DMS53 (cell line): ENCODE measurements around the gene TAOK1.
A peak's percentile ranks its signal among the peaks of the same experiment; 100 is the strongest.

Source experiments
- DNase-seq: peaks from one replicate; lab custom pipeline; 2025; lab: John Stamatoyannopoulos, UW

TAOK1 gene

DNA sequence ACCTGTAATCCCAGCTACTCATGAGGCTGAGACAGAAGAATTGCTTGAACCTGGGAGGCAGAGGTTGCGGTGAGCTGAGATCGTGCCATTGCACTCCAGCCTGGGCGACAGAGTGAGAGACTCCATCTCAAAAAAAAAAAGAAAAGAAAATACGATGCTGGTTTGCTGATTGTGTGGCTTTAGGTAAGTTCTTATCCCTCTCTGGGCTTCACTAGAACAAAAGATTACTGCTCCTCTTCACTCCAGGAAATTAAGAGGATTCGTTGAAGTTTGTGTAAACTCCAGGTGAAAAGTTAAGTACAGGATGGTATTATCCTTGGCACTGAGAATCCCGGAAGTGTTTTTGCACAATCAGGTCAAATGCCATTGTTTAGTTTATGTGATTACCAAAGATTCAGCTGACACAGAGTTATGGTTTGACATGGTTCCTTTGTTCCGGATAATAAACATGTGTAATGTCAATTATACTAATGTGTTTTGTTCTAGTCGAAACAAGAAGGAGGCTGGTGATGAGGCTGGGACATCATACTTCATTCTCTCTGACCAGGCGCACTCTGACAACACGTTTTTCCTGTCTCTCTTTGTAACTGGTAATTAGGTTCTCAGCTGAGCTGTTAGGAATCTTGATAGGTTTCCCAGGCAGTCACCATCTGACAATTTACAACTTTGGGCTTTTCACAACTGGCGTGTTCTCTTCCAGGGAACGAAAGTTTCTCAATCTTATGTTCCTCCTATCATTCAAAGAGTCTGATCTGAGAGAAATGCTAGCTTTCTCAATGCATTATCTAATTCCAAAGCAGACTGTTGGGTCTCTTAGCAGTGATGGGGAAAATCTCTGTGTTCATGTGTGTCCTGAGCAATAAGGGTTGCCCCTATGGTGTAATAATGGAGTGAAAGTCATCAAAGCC lies 10.8 kb upstream of the TAOK1 start:
- DNase-seq = peak; percentile 49

DNA sequence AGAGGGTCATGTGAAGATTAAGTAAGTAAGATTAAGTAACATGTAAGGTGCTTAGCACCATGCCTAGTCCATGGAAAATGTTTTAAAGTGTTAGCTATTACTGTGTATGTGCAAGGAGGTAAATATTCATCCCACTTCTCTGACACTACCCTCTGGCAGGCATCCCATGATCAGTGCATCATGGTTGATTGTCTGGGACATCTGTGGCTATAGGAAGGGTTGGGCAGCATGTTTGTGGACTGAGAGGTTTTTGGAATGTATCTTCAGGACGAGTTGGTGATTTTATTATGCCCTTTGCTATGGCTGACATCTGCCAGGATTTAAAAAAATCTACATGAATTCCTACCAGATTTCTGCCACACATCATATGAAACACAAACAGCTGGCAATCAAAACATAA lies 6.5 kb upstream of the TAOK1 start:
- DNase-seq = no peak

DNA sequence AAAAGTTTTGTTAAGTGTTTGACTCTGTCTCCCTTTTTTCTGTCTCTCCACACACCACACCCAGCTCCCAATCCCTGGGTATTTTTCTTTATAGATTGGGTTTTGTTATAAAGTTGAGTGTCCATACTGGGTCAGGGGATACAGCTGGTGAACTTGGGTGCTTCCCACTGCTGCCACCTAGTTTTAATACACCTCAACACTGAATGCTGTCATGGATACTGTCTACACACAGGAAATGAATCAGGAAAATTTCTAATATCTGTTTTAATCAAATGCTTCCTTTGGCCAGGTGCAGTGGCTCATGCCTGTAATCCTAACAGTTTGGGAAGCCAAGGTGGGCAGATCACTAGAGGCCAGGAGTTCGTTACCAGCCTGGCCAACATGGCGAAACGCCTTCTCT lies 5.3 kb upstream of the TAOK1 start:
- peak; percentile 46 for DNase-seq

DNA sequence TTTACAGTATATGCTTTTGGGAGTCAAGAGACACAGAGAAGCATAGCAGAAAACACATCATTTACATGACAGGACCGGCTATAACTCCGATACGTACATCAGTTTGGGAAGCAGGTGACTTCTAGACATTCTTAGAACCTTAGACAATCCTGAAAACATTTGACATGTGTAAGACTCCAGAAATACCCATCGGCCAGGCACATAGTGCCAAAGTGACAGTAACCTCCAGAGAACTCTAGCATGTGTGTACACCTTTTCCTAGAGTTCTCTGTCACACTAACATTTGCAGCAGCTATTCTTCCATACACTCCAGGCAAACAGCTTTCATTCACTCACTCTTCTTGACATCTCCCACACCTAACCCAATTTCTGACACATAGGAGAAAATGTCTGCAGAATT lies 3.4 kb upstream of the TAOK1 start:
- DNase-seq = no peak

DNA sequence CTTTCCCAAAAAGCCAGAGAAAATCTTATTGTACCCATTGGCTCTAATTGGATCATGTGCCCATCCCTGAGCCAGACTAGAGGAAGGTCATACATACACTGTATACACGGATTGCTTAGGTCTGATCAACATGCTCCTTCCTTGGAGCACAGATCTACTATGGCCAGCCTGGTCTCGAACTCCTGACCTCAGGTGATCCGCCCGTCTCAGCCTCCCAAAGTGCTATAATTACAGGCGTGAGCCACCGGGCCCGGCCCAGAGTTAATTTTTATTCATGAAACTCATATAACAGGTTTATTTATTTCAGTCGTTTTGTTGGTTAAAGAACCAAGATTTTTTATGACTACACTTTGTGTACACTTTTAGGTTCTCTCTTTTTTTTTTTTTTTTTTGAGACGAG lies 1.2 kb upstream of the TAOK1 start:
- DNase-seq = no peak

DNA sequence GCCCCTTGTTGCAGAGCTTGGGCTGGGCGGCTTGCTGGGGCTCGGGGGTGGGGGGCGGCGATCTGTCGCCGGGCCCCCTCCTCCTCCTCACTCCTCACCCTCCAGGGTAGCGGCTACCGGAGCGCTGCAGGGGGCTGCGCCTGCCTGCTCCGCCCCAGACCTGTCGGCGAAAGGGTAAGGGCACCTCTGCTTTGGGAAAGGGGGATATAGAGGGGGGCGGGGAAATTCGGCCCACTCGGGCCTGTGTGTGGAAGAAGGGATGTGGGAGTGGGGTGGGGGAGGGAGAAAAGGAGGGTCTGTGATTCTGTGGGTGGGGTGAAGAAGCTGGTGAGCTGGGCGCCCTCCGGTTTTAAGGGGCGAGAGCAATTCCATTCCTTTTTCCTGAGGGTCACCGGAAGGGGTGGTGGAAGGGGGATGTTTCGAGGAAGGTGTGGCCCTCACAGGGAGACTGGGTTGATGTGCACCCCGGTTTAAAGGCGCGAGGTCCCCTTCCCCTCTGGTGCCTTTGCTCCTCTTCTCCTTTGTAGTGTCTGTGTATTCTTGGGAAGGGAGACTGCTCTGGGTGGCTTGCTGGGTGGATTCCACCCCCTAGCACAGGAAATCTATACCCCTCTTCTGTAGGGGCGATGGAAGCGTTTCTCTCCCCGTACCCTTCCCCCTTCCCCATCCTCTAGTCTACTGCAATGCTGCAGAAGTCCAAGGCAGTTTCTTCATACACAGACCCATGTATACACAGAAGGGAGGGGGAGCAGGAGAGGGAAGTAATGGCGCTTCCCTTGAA lies 878 bp downstream of the TAOK1 start:
- DNase-seq = peak; percentile 42

DNA sequence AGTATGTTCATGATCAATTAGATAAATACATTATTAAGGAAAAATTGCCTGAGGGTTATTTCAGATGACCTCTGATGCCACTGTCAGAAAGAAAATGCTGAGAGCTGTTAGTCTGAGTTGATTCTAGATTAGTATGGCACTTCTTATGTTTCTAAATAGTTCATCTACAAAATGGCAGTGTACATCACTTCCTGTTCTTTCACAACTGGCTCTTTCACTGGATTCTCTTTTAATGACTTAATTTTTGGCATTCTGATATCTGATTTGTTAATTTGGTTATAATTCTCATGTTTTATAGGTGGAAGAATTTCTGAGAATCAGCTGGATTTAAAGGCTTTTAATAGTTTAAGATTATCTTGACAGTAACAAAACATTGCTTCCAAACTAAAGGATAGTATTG lies 3.3 kb downstream of the TAOK1 start:
- DNase-seq = no peak

DNA sequence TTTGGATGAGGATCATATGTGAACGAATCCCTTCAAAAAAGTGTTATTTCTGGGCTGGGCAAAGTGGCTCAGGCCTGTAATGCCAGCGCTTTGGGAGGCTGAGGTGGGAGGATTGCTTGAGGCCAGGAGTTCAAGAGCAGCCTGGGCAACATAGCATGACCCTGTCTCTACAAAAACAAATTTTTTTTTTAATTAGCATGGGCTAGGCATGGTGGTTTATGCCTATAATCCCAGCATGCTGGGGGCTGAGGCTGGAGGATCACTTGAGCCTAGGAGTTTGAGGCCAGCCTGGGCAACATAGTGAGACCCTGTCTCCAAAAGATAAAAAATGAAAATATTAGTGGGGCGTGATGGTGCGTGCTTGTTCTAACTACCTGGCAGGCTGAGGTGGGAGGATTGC lies 4.6 kb downstream of the TAOK1 start:
- no peak for DNase-seq

DNA sequence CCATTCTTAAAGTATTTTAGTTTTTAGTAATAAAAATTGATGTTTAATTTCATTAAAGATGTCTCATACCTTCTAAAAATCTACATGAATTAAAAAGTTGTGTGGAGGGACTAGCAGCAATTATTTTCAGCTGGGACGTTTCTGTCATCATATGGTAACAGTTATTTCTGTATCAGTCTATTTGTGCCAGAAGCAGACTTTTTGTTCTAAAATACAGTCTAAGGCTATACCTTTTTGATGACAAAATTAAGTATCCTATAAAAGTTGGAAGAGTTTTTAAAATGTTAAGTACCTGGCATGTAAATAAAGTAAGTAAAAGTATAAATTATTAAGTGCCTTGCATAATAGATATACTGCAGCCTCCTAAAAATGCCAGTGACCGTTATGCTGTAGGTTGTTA lies 5.9 kb downstream of the TAOK1 start:
- DNase-seq = no peak

DNA sequence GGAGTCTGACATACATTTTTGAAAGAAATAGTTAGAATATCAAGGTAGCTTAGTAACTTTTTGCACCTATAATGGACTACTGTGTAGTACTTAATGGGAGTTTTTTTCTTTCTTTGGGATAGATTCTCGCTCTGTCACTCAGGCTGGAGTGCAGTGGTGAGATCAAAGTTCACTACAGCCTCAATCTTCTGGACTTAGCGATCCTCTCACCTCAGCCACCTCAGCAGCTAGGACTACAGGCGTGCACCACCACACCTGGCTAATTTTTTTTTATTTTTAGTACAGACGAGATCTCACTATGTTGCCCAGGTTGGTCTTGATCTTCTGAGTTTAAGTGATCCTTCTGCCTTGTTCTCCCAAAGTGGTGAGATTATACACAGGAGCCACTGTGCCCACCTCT lies 9.5 kb downstream of the TAOK1 start:
- no peak for DNase-seq

DNA sequence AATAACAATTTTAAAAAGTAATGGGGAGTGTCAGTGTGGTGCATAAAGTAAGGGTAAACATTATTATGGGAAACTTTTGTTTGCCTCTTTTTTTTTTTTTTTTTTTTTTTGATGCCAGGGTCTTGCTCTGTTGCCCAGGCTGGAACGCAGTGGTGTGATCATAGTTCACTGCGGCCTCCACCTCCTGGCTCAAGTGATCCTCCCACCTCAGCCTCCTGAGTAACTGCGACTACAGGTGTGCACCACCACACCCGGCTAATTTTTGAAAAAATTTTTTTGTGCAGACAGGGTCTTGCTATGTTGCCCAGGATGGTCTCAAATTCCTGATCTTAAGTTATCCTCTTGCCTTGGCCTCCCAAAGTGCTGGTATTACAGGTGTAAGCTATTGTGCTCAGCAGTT lies 10.7 kb downstream of the TAOK1 start:
- DNase-seq = no peak

DNA sequence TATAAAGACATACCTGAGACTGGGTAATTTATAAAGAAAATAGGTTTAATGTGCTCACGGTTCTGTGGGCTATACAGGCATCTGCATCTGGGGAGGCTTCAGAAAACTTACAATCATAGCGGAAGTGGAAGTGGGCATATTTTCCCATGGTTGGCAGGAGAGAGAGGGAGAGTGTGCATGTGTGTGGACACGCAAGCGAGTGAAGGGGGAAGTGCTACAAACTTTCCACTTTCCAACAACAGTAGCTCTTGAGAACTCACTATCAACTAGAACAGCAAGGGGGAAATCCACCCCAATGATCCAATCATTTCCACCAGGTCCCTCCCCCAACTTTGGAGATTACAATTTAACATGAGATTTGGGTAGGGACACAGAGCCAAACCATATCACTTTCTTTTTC lies 11.1 kb downstream of the TAOK1 start:
- no peak for DNase-seq

DNA sequence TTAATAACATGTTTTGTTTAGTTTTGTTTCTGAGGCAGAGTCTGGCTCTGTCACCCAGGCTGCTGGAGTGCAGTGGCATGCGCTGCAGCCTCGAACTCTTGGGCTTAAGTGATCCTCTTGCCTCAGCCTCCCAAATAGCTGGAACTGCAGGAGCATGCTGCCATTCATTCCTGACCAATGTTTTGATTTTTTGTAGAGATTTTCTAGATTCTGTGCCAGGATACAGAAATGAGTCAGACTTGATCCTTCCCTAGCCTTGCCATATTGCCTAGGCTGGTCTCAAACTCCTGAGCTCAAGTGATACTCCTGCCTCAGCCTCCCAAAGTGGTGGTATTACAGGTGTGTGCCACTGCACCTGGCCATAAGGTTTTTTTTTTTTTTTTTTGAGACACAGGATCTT lies 17.7 kb downstream of the TAOK1 start:
- DNase-seq = no peak

DNA sequence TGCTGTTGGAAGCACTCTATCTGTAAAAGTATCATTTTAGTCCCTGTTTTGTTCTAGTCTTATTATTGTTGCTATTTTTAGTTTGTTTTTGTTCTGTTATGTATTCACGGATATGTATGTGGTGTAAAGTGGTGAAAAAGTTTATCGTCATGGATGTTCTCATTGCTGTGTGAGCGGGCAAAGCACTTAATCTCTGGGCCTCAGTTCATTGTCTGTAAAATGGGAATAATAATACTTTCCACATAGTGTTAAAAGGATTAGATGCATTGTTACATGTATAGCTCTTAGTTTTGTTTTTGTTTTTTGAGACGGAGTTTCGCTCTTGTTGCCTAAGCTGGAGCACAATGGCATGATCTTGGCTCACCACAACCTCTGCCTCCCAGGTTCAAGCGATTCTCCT lies 19.8 kb downstream of the TAOK1 start:
- DNase-seq = no peak

DNA sequence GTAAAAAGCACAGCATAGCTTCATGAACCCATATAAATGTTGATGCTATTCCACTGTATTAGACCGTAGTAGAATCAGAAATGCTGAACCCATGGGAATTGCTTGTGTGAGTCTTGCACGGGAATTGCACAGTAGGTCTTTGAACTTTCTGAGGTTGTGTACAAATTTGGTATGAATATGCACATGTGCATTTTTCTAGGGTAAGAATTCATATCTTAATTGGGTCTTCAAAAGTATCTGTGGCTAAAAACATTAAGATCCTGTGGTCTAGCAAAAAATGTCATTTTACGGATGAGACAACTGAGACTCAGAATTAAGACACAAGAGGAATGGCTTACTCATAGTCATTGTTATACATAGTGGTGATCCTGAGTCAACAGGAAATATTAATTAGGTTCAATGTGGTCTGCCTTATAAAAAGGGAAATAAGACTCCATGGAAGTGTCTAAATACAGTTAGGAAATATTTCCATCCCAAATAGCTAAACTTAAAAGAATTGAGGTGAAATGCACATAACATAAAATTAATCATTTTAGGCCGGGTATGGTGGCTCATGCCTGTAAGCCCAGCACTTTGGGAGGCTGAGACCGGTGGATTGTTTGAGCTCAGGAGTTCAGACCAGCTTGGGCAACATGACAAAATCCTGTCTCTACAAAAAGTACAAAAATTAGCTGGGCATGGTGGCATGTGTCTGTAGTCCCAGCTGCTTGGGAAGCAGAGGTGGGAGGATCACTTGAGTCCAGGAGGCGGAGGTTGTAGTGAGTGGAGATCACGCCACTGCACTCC lies 22.8 kb downstream of the TAOK1 start:
- DNase-seq = no peak

DNA sequence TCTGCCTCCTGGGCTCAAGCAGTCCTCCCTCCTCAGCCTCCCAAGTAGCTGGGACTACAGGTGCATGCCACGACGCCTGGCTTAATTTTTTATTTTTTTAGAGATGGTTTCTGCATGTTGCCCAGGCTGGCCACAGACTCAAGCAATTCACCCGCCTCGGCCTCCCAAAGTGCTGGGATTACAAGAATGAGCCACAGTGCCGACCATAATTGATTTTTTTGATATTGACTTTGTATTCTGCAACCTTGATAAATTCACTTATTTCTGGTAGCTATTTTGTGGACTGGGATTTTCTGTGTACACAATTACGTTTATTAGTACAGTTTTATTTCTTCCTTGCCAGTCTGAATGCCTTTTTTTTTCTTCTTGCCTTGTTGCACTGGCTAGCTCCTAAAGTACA lies 30.0 kb downstream of the TAOK1 start:
- DNase-seq = no peak

DNA sequence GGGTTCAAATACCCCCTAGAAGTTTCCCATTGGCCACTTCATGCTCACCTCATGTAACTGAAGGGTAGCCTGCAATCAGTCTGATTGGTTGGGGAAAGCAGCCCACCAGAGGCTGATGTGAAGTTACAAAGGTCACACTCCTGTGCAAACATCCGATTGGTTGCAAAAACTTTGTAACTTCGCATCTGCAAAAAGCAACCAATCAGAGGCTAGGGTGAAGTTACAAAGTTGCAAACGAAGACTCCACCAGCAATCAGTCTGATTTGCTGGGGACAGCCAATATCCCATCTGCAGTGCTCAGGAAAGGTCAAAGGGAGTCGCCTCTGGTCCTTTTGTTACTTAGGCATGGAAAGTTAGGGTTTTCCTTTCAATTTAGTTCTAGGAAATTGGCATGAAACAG lies 40.1 kb downstream of the TAOK1 start:
- DNase-seq = no peak

DNA sequence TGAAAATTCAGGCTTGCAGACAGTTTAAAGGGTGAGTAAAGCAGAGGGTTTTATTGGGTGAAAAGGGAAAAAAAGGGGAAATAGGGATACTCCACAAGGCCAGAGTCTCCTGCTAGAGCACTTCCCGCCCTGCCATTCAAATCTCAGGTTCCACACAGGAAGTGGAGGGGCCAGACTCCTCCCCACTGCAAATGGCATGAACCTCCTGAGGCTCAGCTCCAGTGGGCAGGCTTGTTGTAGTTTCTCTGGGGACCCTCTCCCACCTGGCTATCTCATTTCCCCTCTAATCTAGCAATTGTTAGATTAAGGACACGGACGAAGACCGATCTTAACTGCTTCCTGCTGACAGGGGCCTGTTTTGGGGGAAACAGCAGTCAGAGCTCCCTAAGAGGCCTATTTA lies 43.4 kb downstream of the TAOK1 start:
- DNase-seq = no peak

DNA sequence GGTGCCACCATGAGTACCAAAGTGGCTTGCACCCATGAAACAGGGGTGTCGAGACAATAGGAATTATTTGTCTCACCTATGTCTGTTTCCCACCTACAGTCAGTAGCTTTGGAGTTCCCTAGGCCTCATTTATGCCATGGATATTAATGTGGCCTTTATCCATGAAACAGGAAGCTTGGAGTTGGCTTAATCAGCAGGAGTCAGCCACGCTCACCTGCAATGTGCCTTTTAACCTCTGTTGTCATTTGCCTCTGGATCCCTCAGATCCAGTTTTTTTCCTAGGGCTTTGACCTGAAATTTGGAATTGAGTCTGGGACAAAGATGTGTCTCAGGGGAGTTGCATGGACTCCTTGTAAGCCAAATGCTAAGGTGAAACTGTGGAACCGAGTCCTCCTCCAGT lies 44.4 kb downstream of the TAOK1 start:
- no peak for DNase-seq

DNA sequence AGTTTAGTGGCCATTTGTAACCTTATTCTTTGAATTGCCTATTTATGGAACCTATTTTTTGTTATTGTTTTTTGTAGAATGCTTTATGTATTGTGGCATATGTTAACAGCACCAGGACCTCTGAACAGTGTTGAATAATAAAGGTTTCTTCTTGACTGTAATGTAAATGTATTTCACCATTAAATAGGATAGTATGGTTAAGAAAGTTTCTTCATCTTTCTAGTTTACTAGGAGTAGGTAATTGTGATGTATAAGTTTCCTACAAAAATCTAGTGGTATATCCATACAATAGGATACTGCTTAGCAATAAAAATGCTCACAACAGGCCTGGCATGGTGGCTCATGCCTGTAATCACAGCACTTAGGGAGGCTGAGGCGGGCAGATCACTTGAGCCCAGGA lies 52.3 kb downstream of the TAOK1 start:
- no peak for DNase-seq

DNA sequence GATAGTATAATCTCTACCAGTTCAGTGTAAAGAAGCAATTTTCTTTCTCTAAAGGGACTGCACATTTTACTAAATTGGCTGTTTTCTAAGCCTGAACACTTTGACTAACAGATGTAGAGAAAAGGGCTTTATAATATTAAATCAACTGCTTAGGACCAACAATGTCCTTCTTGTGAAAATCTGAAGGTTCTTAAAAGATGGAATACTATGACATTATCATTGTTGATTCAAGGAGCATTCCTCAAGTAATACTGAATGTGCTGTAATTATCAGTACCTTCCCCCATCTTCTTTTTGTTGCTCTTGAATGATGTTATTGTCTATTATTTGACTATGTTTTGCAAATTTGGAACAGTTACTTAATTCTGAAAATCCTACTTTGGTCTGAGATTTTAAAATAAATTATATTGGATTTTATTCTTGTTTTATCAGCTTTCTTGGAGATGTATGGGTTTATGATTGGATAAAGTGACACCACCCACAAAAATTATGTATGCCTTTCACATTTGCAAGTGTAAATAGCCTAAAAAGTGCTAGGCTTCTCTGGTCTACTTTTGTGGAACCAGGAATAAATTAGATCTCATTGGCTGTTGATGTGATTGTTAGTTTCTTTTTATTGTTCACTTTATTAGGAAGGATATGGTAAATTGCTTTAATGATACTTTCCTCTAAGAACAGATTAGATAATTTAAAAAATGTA lies 53.0 kb downstream of the TAOK1 start:
- no peak for DNase-seq

DNA sequence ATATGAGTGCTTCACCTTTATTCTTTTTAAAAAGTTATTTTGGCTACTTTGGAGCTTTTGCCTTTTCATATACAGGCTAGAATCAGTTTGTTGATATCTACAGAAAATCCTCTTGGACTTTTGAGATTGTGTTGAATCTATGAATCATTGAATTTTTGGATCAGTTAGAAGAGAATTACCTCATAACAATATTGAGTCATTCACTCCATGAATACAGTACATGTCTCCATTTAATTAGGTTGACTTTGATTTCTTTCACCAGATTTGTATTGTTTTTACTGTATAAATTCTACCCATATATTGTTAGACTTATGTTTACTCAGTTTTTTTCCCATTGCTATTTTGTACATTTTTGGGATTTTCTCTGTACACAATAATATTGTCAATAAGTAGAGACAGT lies 54.4 kb downstream of the TAOK1 start:
- no peak for DNase-seq
